ENCODE measurements around the gene ZIC5. TPM values are rescaled to one million over a fixed set of nuclear protein-coding genes. Genes with fewer than 3 reads are reported as not detected.
A peak's percentile ranks its signal among the peaks of the same experiment; 100 is the strongest.

ZIC5 gene
- total and polyA plus RNA-seq, 2 of the 13 experiments (the other 11 are each of a cell fraction or from before 2014, with no cell fraction given) = 0.02 to 0.07 TPM

DNA sequence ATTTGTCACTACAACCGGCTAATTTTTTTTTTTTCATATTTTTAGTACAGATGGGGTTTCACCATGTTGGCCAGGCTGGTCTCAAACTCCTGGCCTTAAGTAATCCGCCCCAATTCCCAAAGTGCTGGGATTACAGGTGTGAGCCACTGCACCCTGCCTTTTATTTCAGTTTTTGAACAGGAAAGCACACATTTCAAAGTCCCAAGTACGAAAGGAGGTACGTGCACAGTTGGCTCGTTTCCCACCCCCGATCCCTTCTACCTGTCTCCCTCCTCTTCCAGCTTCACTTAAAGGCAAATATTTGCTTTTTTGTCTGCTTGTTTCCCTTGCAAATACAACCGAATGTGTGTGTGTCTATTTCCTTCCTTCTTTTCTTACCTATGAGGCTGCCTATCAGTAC lies 30.5 kb downstream of the ZIC5 start (continued):
- no peak for TF ChIP-seq TSC22D2 (CRISPR knock-in tag; IDR thresholded peaks at IDR 0.05; ENCODE audit: borderline replicate concordance)
- TF ChIP-seq FLYWCH1 (CRISPR knock-in tag; IDR thresholded peaks at IDR 0.05) = no peak
- TF ChIP-seq ATM (IDR thresholded peaks at IDR 0.05; ENCODE audit: borderline replicate concordance) = no peak
- no peak for TF ChIP-seq NR3C1 (CRISPR knock-in tag; IDR thresholded peaks at IDR 0.05)
- TF ChIP-seq ZSCAN9 (CRISPR knock-in tag; IDR thresholded peaks at IDR 0.05; ENCODE audit: borderline replicate concordance) = no peak
- TF ChIP-seq ZNF382 (CRISPR knock-in tag; IDR thresholded peaks at IDR 0.05; ENCODE audit: borderline replicate concordance) = no peak
- TF ChIP-seq, protein P1, sequence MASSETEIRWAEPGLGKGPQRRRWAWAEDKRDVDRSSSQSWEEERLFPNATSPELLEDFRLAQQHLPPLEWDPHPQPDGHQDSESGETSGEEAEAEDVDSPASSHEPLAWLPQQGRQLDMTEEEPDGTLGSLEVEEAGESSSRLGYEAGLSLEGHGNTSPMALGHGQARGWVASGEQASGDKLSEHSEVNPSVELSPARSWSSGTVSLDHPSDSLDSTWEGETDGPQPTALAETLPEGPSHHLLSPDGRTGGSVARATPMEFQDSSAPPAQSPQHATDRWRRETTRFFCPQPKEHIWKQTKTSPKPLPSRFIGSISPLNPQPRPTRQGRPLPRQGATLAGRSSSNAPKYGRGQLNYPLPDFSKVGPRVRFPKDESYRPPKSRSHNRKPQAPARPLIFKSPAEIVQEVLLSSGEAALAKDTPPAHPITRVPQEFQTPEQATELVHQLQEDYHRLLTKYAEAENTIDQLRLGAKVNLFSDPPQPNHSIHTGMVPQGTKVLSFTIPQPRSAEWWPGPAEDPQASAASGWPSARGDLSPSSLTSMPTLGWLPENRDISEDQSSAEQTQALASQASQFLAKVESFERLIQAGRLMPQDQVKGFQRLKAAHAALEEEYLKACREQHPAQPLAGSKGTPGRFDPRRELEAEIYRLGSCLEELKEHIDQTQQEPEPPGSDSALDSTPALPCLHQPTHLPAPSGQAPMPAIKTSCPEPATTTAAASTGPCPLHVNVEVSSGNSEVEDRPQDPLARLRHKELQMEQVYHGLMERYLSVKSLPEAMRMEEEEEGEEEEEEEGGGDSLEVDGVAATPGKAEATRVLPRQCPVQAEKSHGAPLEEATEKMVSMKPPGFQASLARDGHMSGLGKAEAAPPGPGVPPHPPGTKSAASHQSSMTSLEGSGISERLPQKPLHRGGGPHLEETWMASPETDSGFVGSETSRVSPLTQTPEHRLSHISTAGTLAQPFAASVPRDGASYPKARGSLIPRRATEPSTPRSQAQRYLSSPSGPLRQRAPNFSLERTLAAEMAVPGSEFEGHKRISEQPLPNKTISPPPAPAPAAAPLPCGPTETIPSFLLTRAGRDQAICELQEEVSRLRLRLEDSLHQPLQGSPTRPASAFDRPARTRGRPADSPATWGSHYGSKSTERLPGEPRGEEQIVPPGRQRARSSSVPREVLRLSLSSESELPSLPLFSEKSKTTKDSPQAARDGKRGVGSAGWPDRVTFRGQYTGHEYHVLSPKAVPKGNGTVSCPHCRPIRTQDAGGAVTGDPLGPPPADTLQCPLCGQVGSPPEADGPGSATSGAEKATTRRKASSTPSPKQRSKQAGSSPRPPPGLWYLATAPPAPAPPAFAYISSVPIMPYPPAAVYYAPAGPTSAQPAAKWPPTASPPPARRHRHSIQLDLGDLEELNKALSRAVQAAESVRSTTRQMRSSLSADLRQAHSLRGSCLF (CRISPR knock-in tag; IDR thresholded peaks at IDR 0.05; ENCODE audit: borderline replicate concordance) = no peak
- no peak for TF ChIP-seq MLLT10 (CRISPR knock-in tag; IDR thresholded peaks at IDR 0.05)
- no peak for TF ChIP-seq ZNF484 (CRISPR knock-in tag; IDR thresholded peaks at IDR 0.05; ENCODE audit: borderline replicate concordance, low read depth)
- TF ChIP-seq, protein P2, sequence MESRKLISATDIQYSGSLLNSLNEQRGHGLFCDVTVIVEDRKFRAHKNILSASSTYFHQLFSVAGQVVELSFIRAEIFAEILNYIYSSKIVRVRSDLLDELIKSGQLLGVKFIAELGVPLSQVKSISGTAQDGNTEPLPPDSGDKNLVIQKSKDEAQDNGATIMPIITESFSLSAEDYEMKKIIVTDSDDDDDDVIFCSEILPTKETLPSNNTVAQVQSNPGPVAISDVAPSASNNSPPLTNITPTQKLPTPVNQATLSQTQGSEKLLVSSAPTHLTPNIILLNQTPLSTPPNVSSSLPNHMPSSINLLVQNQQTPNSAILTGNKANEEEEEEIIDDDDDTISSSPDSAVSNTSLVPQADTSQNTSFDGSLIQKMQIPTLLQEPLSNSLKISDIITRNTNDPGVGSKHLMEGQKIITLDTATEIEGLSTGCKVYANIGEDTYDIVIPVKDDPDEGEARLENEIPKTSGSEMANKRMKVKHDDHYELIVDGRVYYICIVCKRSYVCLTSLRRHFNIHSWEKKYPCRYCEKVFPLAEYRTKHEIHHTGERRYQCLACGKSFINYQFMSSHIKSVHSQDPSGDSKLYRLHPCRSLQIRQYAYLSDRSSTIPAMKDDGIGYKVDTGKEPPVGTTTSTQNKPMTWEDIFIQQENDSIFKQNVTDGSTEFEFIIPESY (CRISPR knock-in tag; IDR thresholded peaks at IDR 0.05) = no peak
- TF ChIP-seq CREM (IDR thresholded peaks at IDR 0.05) = peak; percentile 78; the same call in 1 of the 2 replicates
- TF ChIP-seq CREM (CRISPR knock-in tag; IDR thresholded peaks at IDR 0.05) = no peak
- TF ChIP-seq ZNF543 (CRISPR knock-in tag; IDR thresholded peaks at IDR 0.05) = no peak
- no peak for TF ChIP-seq BRD4 (CRISPR knock-in tag; IDR thresholded peaks at IDR 0.05)
- TF ChIP-seq, protein P3, sequence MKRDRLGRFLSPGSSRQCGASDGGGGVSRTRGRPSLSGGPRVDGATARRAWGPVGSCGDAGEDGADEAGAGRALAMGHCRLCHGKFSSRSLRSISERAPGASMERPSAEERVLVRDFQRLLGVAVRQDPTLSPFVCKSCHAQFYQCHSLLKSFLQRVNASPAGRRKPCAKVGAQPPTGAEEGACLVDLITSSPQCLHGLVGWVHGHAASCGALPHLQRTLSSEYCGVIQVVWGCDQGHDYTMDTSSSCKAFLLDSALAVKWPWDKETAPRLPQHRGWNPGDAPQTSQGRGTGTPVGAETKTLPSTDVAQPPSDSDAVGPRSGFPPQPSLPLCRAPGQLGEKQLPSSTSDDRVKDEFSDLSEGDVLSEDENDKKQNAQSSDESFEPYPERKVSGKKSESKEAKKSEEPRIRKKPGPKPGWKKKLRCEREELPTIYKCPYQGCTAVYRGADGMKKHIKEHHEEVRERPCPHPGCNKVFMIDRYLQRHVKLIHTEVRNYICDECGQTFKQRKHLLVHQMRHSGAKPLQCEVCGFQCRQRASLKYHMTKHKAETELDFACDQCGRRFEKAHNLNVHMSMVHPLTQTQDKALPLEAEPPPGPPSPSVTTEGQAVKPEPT (CRISPR knock-in tag; IDR thresholded peaks at IDR 0.05; ENCODE audit: low read depth) = no peak
- TF ChIP-seq SIN3B (IDR thresholded peaks at IDR 0.05; ENCODE audit: low read length) = no peak
- TF ChIP-seq, protein P4, sequence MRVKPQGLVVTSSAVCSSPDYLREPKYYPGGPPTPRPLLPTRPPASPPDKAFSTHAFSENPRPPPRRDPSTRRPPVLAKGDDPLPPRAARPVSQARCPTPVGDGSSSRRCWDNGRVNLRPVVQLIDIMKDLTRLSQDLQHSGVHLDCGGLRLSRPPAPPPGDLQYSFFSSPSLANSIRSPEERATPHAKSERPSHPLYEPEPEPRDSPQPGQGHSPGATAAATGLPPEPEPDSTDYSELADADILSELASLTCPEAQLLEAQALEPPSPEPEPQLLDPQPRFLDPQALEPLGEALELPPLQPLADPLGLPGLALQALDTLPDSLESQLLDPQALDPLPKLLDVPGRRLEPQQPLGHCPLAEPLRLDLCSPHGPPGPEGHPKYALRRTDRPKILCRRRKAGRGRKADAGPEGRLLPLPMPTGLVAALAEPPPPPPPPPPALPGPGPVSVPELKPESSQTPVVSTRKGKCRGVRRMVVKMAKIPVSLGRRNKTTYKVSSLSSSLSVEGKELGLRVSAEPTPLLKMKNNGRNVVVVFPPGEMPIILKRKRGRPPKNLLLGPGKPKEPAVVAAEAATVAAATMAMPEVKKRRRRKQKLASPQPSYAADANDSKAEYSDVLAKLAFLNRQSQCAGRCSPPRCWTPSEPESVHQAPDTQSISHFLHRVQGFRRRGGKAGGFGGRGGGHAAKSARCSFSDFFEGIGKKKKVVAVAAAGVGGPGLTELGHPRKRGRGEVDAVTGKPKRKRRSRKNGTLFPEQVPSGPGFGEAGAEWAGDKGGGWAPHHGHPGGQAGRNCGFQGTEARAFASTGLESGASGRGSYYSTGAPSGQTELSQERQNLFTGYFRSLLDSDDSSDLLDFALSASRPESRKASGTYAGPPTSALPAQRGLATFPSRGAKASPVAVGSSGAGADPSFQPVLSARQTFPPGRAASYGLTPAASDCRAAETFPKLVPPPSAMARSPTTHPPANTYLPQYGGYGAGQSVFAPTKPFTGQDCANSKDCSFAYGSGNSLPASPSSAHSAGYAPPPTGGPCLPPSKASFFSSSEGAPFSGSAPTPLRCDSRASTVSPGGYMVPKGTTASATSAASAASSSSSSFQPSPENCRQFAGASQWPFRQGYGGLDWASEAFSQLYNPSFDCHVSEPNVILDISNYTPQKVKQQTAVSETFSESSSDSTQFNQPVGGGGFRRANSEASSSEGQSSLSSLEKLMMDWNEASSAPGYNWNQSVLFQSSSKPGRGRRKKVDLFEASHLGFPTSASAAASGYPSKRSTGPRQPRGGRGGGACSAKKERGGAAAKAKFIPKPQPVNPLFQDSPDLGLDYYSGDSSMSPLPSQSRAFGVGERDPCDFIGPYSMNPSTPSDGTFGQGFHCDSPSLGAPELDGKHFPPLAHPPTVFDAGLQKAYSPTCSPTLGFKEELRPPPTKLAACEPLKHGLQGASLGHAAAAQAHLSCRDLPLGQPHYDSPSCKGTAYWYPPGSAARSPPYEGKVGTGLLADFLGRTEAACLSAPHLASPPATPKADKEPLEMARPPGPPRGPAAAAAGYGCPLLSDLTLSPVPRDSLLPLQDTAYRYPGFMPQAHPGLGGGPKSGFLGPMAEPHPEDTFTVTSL (CRISPR knock-in tag; IDR thresholded peaks at IDR 0.05; ENCODE audit: borderline replicate concordance) = peak; percentile 94
